ENCODE data around the gene WDPCP.

GRCh38 chr2:63408530-63408929 is 179.7 kb downstream of the WDPCP start:
- no peak for TF ChIP-seq CTCF (IDR thresholded peaks at IDR 0.05)
- TF ChIP-seq POLR2AphosphoS5 (IDR thresholded peaks at IDR 0.05; ENCODE audit: low read depth, low read length): no peak
- TF ChIP-seq REST (IDR thresholded peaks at IDR 0.05; ENCODE audit: insufficient read depth in 1 of 2, low read depth in 2 of 2, low read length in 1 of 2): no peak
- no peak for TF ChIP-seq SIN3A (IDR thresholded peaks at IDR 0.05; ENCODE audit: borderline replicate concordance, insufficient read depth, low read depth, low read length)
- no peak for TF ChIP-seq TCF7L2 (IDR thresholded peaks at IDR 0.05; ENCODE audit: low read depth, low read length)
